HTERT RPE-1 (cell line): Measurements from ENCODE around the gene WDR7.

Experiments
- in situ Hi-C: fragments of 300-500 bp; cut with MboI; formaldehyde crosslinking; loops from 4 replicates; pipeline ENCODE4 v1.14.3; 2020; ENCODE audit warnings: low sequenced_read_pairs

Gene WDR7

GRCh38 chr18:56789889-56790180 lies 138.7 kb downstream of the WDR7 start:
- in situ Hi-C loops, result no loop called here

- in situ Hi-C loops, result no loop called here
Observed at GRCh38 chr18:56795381-56795780, 144.2 kb downstream of the WDR7 start.

GRCh38 chr18:56799756-56800155 lies 148.6 kb downstream of the WDR7 start:
- in situ Hi-C loops, result no loop called here

GRCh38 chr18:56803051-56803450 lies 151.9 kb downstream of the WDR7 start:
- in situ Hi-C loops, result no loop called here

GRCh38 chr18:56804395-56804794 lies 153.2 kb downstream of the WDR7 start:
- in situ Hi-C loops, result no loop called here

- in situ Hi-C loops, result no loop called here
Observed at GRCh38 chr18:56807901-56808300, 156.7 kb downstream of the WDR7 start.

- in situ Hi-C loops, result no loop called here
Observed at GRCh38 chr18:56812674-56813073, 161.5 kb downstream of the WDR7 start.

GRCh38 chr18:56815926-56816325 lies 164.8 kb downstream of the WDR7 start:
- in situ Hi-C loops, result no loop called here

- in situ Hi-C loops, result no loop called here
Observed at GRCh38 chr18:56823986-56824565, 172.9 kb downstream of the WDR7 start.

GRCh38 chr18:56825321-56825720 lies 174.2 kb downstream of the WDR7 start:
- in situ Hi-C loops, result no loop called here

- in situ Hi-C loops, result no loop called here
Observed at GRCh38 chr18:56825878-56826277, 174.7 kb downstream of the WDR7 start.

- in situ Hi-C loops, result no loop called here
Observed at GRCh38 chr18:56831988-56832387, 180.8 kb downstream of the WDR7 start.

GRCh38 chr18:56835331-56835730 lies 184.2 kb downstream of the WDR7 start:
- in situ Hi-C loops, result no loop called here

- in situ Hi-C loops, result no loop called here
Observed at GRCh38 chr18:56836173-56836572, 185.0 kb downstream of the WDR7 start.

GRCh38 chr18:56841836-56842235 lies 190.7 kb downstream of the WDR7 start:
- in situ Hi-C loops, result no loop called here

GRCh38 chr18:56843241-56843640 lies 192.1 kb downstream of the WDR7 start:
- in situ Hi-C loops, result no loop called here

- in situ Hi-C loops, result no loop called here
Observed at GRCh38 chr18:56844556-56844955, 193.4 kb downstream of the WDR7 start.

- in situ Hi-C loops, result no loop called here
Observed at GRCh38 chr18:56851774-56852173, 200.6 kb downstream of the WDR7 start.

GRCh38 chr18:56853961-56854360 lies 202.8 kb downstream of the WDR7 start:
- in situ Hi-C loops, result no loop called here

- in situ Hi-C loops, result no loop called here
Observed at GRCh38 chr18:56861244-56861643, 210.1 kb downstream of the WDR7 start.

- in situ Hi-C loops, result no loop called here
Observed at GRCh38 chr18:56869189-56869777, 218.1 kb downstream of the WDR7 start.

GRCh38 chr18:56870982-56871381 lies 219.8 kb downstream of the WDR7 start:
- in situ Hi-C loops, result no loop called here

GRCh38 chr18:56872140-56872539 lies 221.0 kb downstream of the WDR7 start:
- in situ Hi-C loops, result no loop called here
